Measurements from ENCODE around the gene TMEM232. TPM values are rescaled to one million over a fixed set of nuclear protein-coding genes. Genes with fewer than 3 reads are reported as not detected.
A peak's percentile ranks its signal among the peaks of the same experiment; 100 is the strongest.

Gene TMEM232
- total and polyA plus RNA-seq, 9 of the 15 experiments (the other 6 are each of a cell fraction or from before 2014, with no cell fraction given) = 0.09 to 2.2 (median 0.41) TPM

- TF ChIP-seq THAP12 (CRISPR knock-in tag; IDR thresholded peaks at IDR 0.05) = peak; percentile 20; the same call in 1 of the 2 replicates
- peak; percentile 78 for TF ChIP-seq CREB1 (IDR thresholded peaks at IDR 0.05)
- TF ChIP-seq CREB1 (CRISPR knock-in tag; IDR thresholded peaks at IDR 0.05) = peak; percentile 53; the same call in 1 of the 2 replicates
- TF ChIP-seq NR1H2 (CRISPR knock-in tag; IDR thresholded peaks at IDR 0.05) = no peak
- no peak for TF ChIP-seq ARID3B (CRISPR knock-in tag; IDR thresholded peaks at IDR 0.05; ENCODE audit: borderline replicate concordance)
- no peak for TF ChIP-seq ZSCAN29 (IDR thresholded peaks at IDR 0.05)
- TF ChIP-seq, protein P1, sequence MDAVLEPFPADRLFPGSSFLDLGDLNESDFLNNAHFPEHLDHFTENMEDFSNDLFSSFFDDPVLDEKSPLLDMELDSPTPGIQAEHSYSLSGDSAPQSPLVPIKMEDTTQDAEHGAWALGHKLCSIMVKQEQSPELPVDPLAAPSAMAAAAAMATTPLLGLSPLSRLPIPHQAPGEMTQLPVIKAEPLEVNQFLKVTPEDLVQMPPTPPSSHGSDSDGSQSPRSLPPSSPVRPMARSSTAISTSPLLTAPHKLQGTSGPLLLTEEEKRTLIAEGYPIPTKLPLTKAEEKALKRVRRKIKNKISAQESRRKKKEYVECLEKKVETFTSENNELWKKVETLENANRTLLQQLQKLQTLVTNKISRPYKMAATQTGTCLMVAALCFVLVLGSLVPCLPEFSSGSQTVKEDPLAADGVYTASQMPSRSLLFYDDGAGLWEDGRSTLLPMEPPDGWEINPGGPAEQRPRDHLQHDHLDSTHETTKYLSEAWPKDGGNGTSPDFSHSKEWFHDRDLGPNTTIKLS (IDR thresholded peaks at IDR 0.05; ENCODE audit: borderline replicate concordance, low read depth) = 0 out of 2 replicates have a peak, but pooled peaks have one; percentile 51
- no peak for TF ChIP-seq NR2C2 (CRISPR knock-in tag; IDR thresholded peaks at IDR 0.05)
- peak; percentile 93 for TF ChIP-seq NR2C2 (tag; IDR thresholded peaks at IDR 0.05)
- peak; percentile 92 for TF ChIP-seq MXI1 (IDR thresholded peaks at IDR 0.05; ENCODE audit: low read depth, low read length)
- no peak for TF ChIP-seq ILK (tag; IDR thresholded peaks at IDR 0.05; ENCODE audit: borderline replicate concordance, low read depth)
- TF ChIP-seq ZNF280B (CRISPR knock-in tag; IDR thresholded peaks at IDR 0.05) = no peak
- TF ChIP-seq SMARCE1 (IDR thresholded peaks at IDR 0.05) = no peak
- 0 out of 2 replicates have a peak, but pooled peaks have one; percentile 39 for TF ChIP-seq CTBP1 (IDR thresholded peaks at IDR 0.05; ENCODE audit: borderline replicate concordance)
- no peak for TF ChIP-seq XRCC3 (IDR thresholded peaks at IDR 0.05)
- TF ChIP-seq, protein P2, sequence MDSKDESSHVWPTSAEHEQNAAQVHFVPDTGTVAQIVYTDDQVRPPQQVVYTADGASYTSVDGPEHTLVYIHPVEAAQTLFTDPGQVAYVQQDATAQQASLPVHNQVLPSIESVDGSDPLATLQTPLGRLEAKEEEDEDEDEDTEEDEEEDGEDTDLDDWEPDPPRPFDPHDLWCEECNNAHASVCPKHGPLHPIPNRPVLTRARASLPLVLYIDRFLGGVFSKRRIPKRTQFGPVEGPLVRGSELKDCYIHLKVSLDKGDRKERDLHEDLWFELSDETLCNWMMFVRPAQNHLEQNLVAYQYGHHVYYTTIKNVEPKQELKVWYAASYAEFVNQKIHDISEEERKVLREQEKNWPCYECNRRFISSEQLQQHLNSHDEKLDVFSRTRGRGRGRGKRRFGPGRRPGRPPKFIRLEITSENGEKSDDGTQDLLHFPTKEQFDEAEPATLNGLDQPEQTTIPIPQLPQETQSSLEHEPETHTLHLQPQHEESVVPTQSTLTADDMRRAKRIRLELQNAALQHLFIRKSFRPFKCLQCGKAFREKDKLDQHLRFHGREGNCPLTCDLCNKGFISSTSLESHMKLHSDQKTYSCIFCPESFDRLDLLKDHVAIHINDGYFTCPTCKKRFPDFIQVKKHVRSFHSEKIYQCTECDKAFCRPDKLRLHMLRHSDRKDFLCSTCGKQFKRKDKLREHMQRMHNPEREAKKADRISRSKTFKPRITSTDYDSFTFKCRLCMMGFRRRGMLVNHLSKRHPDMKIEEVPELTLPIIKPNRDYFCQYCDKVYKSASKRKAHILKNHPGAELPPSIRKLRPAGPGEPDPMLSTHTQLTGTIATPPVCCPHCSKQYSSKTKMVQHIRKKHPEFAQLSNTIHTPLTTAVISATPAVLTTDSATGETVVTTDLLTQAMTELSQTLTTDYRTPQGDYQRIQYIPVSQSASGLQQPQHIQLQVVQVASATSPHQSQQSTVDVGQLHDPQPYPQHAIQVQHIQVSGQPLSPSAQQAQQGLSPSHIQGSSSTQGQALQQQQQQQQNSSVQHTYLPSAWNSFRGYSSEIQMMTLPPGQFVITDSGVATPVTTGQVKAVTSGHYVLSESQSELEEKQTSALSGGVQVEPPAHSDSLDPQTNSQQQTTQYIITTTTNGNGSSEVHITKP (IDR thresholded peaks at IDR 0.05; ENCODE audit: partially characterized antibody) = no peak
- TF ChIP-seq ZNF830 (CRISPR knock-in tag; IDR thresholded peaks at IDR 0.05) = no peak
Measured at GRCh38 chr5:110738812-110739651, 12.6 kb upstream of the TMEM232 start, which contains the start of gene SLC25A46 (continued).
